GM19395 (cell line): ENCODE results near the gene NDUFS7.
"Not testable (repeated sequence)": the region's sequence is repeated elsewhere in the genome, so short reads cannot be mapped to it uniquely, and the experiment has no call there.

ENCODE experiments used
- ATAC-seq: cut with Tn5 transposase; IDR thresholded peaks from one replicate; pipeline ENCODE4 v1.9.1; 2021; ENCODE audit warnings: mild to moderate bottlenecking, moderate library complexity; ENCODE audit not compliant: unreplicated experiment

Gene NDUFS7

GRCh38 chr19:1429750-1430149, 46.0 kb downstream of the NDUFS7 start:
- ATAC-seq, result no peak

GRCh38 chr19:1430246-1430645, 46.5 kb downstream of the NDUFS7 start:
- no peak for ATAC-seq

- ATAC-seq, result no peak
Measured at GRCh38 chr19:1431759-1432506, 48.2 kb downstream of the NDUFS7 start.

GRCh38 chr19:1432507-1432887, 48.8 kb downstream of the NDUFS7 start:
- ATAC-seq, result no peak

GRCh38 chr19:1433119-1434039, 49.7 kb downstream of the NDUFS7 start:
- ATAC-seq, result no peak

GRCh38 chr19:1434040-1434366, 50.3 kb downstream of the NDUFS7 start:
- ATAC-seq, result no peak

- ATAC-seq, result no peak
Measured at GRCh38 chr19:1434577-1435060, 50.9 kb downstream of the NDUFS7 start.

- ATAC-seq, result no peak
Measured at GRCh38 chr19:1435378-1435989, 51.8 kb downstream of the NDUFS7 start.

GRCh38 chr19:1437609-1438008, 53.9 kb downstream of the NDUFS7 start:
- ATAC-seq, result no peak

- ATAC-seq, result peak; percentile 73
Measured at GRCh38 chr19:1438035-1438932, 54.6 kb downstream of the NDUFS7 start, which contains the start of gene RPS15. Gene RPS15, plus strand, starts transcription at chr19:1438396. Its CDS starts 30 bp downstream, at chr19:1438426.

GRCh38 chr19:1438933-1439354, 55.2 kb downstream of the NDUFS7 start:
- peak; percentile 6 for ATAC-seq

GRCh38 chr19:1439525-1440417, 56.1 kb downstream of the NDUFS7 start:
- not testable (repeated sequence) for ATAC-seq

GRCh38 chr19:1440418-1440801, 56.7 kb downstream of the NDUFS7 start:
- no peak for ATAC-seq

GRCh38 chr19:1441022-1441426, 57.3 kb downstream of the NDUFS7 start:
- ATAC-seq, result no peak

GRCh38 chr19:1441677-1442438, 58.2 kb downstream of the NDUFS7 start:
- ATAC-seq, result no peak
